GM06990 (cell line): ENCODE measurements around the gene OR9Q2.
"Not testable (repeated sequence)": the region's sequence is repeated elsewhere in the genome, so short reads cannot be mapped to it uniquely, and the experiment has no call there.

Experiments
- DNase-seq: peaks from one replicate; pipeline ENCODE4 v3.0.0-alpha.2; 2011; ENCODE audit not compliant: insufficient read length; ENCODE audit errors: extremely low read depth
- H3K27me3 ChIP-seq: replicated peaks from 2 replicates; pipeline ENCODE4 v1.6.0; 2011; ENCODE audit warnings: low read length; ENCODE audit not compliant: control insufficient read depth, insufficient read depth
- H3K36me3 ChIP-seq: 2 replicates; pipeline ENCODE4 v1.5.1; 2011; ENCODE audit warnings: low read length; ENCODE audit not compliant: control insufficient read depth, insufficient read depth
- H3K4me3 ChIP-seq: replicated peaks from 2 replicates; pipeline ENCODE4 v1.5.1; 2011; ENCODE audit warnings: low read depth, mild to moderate bottlenecking, control low read depth, low read length
- TF ChIP-seq, protein P1 (sequence below): IDR thresholded peaks from 2 replicates; pipeline ENCODE4 v1.5.1; 2011; ENCODE audit warnings: low read length, control low read depth, mild to moderate bottlenecking, inconsistent platforms; ENCODE audit not compliant: insufficient read depth, poor library complexity, severe bottlenecking

Gene OR9Q2

DNA sequence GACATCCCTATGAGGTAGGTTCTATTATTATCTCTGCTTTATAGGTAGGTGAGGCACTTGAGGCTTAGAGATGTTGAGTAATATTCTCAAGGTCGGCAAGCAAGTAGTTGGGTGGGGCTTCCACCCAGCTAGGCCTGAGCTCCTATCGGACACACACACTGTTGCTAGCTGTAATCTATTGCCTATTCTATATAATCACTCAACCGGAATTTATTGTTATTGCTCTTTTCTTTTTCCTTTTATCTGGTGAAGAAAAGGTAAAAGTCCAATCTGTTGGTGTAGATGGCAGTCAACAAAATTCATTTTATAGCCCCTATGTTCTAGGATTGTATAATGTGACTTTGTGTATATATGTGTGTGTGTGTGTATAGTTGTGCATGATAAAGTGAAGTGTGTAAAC lies 3.4 kb downstream of the OR9Q2 start:
- Histone ChIP-seq H3K27me3 (no peaks in the 10 kb centered on the region), H3K4me3 (no peak overlapping the region), H3K36me3 (no peaks in the 10 kb centered on the region)
- DNase-seq = no peak
- TF ChIP-seq, protein P1, sequence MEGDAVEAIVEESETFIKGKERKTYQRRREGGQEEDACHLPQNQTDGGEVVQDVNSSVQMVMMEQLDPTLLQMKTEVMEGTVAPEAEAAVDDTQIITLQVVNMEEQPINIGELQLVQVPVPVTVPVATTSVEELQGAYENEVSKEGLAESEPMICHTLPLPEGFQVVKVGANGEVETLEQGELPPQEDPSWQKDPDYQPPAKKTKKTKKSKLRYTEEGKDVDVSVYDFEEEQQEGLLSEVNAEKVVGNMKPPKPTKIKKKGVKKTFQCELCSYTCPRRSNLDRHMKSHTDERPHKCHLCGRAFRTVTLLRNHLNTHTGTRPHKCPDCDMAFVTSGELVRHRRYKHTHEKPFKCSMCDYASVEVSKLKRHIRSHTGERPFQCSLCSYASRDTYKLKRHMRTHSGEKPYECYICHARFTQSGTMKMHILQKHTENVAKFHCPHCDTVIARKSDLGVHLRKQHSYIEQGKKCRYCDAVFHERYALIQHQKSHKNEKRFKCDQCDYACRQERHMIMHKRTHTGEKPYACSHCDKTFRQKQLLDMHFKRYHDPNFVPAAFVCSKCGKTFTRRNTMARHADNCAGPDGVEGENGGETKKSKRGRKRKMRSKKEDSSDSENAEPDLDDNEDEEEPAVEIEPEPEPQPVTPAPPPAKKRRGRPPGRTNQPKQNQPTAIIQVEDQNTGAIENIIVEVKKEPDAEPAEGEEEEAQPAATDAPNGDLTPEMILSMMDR = no peak

DNA sequence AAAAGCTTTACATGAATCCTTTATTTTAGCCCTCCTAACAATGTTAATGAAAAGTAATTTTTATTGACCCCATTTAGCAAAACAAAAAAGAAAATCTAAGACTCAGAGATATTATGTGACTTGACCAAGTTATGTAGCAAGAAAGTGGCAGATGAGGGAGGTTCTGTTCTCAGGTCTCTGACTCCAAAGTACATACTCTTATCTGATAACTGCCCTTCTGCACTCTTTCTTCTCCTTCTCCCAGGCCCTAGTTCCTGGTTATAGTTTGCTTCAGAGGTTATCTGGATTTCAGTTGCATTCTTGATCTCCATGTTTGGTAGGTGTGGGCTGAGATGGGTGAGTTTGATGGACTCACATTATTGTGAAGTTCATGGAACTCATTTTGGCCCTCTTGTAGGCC lies 4.5 kb downstream of the OR9Q2 start:
- no peak overlapping the region for H3K4me3 ChIP-seq
- TF ChIP-seq, protein P1 = no peak
- no peak for DNase-seq
- no peaks in the 10 kb centered on the region for H3K27me3 ChIP-seq
- H3K36me3 ChIP-seq = no peaks in the 10 kb centered on the region

DNA sequence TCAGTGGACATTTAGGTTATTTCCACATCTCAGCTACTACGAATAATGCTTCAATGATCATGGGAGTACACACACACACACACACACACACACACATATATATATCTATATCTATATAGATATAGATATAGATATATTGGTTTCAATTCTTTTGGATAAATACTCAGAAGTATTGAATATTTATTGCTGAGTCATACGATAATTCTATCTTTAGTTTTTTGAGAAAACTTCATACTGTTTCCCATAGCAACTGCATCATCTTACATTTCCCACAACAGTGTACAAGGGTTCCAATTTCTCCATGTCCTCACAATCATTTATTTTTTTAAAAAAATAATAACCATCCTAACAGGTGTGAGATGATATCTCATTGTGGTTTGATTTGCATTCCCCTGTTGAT lies 7.1 kb downstream of the OR9Q2 start:
- TF ChIP-seq, protein P1 = no peak
- Histone ChIP-seq H3K36me3 (no peaks in the 10 kb centered on the region), H3K27me3 (no peaks in the 10 kb centered on the region), H3K4me3 (no peak overlapping the region)
- no peak for DNase-seq

DNA sequence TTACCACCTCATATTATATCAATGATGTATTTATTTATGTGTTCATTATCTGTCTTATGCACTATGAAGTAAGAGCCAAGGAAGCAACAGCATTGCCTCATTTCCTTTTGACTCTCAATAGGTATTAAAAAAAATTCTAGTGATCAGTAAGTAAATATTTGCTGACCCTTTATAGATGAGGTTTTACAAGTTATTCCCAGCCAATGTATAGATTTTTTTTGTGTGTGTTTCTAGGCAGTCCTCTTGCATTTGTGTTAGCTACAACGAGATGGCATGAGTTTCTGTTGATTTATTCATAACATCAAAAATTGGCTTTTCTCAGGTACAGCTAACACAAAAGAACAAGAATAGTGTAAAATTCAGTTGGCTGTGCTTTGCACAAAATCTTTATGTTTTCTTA lies 10.4 kb downstream of the OR9Q2 start:
- TF ChIP-seq, protein P1 = no peak
- Histone ChIP-seq H3K4me3 (no peak overlapping the region), H3K36me3 (no peaks in the 10 kb centered on the region), H3K27me3 (no peaks in the 10 kb centered on the region)
- DNase-seq = no peak

DNA sequence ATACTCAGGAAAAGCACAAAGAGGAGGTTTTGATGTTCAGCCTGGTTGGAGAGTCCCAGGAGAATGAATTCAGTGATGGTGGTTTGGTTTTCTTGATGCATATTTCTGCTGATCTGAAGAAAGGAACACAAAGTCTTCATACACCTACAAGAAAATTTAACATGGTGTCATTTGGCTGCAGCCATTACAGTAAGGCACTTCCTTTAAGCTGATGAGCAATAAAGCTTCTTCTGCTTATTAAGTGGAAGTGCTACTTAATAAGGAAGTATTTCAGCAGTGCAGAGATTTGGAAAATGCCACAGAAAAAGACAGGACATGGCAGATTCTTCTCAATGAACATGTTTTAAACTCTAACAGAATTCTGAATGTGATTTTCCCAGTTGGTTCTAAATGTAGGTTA lies 15.2 kb downstream of the OR9Q2 start, which contains the start of gene OR1S2:
OR1S2 (minus strand) TSS at position 101 of the 400 bp plus-strand sequence; CDS start at position 101, 0 bp downstream.
- Histone ChIP-seq H3K36me3 (no peaks in the 10 kb centered on the region), H3K27me3 (no peaks in the 10 kb centered on the region), H3K4me3 (no peak within 1 kb of the TSS)
- TF ChIP-seq, protein P1 = no peak
- no peak for DNase-seq

DNA sequence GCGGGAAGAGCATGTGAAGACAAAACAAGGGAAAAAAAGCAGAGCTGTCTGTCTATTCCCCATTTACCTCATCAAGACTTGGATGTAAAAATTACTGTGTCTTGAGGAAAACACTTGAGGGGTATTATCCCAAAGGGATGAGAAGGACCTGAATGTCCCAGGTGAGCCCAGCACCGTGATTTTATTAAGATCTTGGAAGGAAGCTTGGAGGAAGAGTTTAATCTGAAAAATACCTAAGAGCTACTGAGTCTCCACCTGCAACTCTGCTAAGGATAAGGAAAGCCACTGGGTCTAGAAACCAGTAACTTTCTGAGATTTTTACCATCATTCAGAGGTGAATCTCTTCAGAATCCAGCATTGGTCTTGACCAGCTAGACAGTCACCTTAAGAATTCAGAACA lies 23.6 kb downstream of the OR9Q2 start, which contains the start of gene OR1S1:
OR1S1 (plus strand) TSS at position 301 of the 400 bp plus-strand sequence.
- not testable (repeated sequence) for H3K27me3 ChIP-seq, H3K4me3 ChIP-seq, DNase-seq, H3K36me3 ChIP-seq
